ENCODE measurements around the gene SBF2. TPM values are rescaled to one million over a fixed set of nuclear protein-coding genes. Genes with fewer than 3 reads are reported as not detected.

Gene SBF2
- polyA plus RNA-seq, 1 experiment, result 44.4 TPM

DNA sequence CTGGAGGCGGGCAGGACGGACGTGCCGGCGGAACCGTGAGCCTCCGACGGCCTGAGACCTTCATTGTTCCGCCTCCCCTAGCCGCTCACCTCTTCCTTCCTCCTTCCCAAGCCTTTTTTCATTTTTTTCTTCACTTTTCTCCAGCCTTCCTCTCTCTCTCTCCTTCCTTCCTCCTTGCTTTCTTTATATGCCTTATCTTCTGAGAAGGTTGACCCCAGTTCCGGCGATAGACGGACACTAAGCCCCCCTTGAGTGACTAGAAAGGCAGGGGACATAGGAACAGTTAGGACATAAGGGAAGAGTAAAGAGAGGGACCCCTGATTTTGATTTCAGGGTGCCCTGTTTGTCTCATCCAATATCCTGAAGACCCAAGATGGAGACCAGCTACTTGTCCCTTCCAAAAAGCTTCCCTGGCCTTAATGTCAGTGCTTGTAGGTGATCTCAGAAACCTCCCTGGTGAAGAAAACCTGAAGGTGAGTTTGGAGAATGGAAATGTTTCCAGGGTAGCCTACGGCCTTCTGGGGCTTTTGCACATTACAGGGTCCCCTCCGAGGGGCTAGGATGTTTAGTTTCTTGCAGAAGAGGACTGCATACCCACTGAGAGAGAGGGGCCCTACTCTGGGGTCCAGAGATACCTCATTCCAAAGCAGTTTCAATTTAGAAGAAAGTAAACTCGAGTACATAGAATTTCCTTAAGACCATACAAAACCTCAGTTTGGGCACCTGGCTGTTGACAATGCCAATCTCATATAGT is 14.4 kb upstream of the SBF2 start:
- Histone ChIP-seq H3K9me3 (ENCODE audit: control insufficient read depth, insufficient read depth, low read length) (peaks cover 11% of the 10 kb centered on the region; the same call in 1 of the 2 replicates), H3K4me3 (ENCODE audit: low read depth, low read length) (peak overlapping the region; percentile 77), H3K27ac (ENCODE audit: low read depth, low read length) (peak overlapping the region; percentile 89), H3K27me3 (ENCODE audit: control insufficient read depth, insufficient read depth, low read length) (no peaks in the 10 kb centered on the region)
- CTCF ChIA-PET, result interaction anchor here (1.0 to 4.8 kb wide), 3 partner anchors 58 to 101 kb away, joined by 3 to 26 read pairs (median 10); no protein-coding TSS in a partner anchor
- POLR2A ChIA-PET, result interaction anchor here (0.5 to 4.3 kb wide), 14 partner anchors 10 to 718 kb away, joined by 3 to 38 read pairs (median 6); partner anchors contain the start of gene IRAG1
- DNase-seq (ENCODE audit: low read depth, low spot score), result no peak
- no peak for TF ChIP-seq CTCF (IDR thresholded peaks at IDR 0.05; ENCODE audit: low read depth, low read length)

GRCh38 chr11:10307400-10308200 is 13.6 kb upstream of the SBF2 start:
- H3K27me3 ChIP-seq (ENCODE audit: control insufficient read depth, insufficient read depth, low read length), result no peaks in the 10 kb centered on the region
- peak; percentile 94 for TF ChIP-seq CTCF (IDR thresholded peaks at IDR 0.05; ENCODE audit: low read depth, low read length)
- H3K9me3 ChIP-seq (ENCODE audit: control insufficient read depth, insufficient read depth, low read length), result peaks cover 11% of the 10 kb centered on the region; the same call in 1 of the 2 replicates
- ChIA-PET POLR2A (interaction anchor here (0.6 to 4.3 kb wide), 11 partner anchors 9 to 694 kb away, joined by 3 to 38 read pairs (median 7); partner anchors contain the start of genes AMPD3 and IRAG1), CTCF (interaction anchor here (0.7 to 4.8 kb wide), 5 partner anchors 44 to 498 kb away, joined by 3 to 26 read pairs (median 4); no protein-coding TSS in a partner anchor)
- peak overlapping the region; percentile 77 for H3K4me3 ChIP-seq (ENCODE audit: low read depth, low read length)
- peak overlapping the region; percentile 89 for H3K27ac ChIP-seq (ENCODE audit: low read depth, low read length)
- peak; percentile 76 for DNase-seq (ENCODE audit: low read depth, low spot score)

DNA sequence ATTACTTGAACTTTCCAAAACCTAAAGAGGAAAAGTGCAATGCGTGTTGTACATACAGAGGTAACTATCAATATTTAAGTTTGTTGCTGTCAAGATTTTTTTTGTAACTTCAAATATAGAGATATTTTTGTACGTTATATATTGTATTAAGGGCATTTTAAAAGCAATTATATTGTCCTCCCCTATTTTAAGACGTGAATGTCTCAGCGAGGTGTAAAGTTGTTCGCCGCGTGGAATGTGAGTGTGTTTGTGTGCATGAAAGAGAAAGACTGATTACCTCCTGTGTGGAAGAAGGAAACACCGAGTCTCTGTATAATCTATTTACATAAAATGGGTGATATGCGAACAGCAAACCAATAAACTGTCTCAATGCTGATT is 13.0 kb upstream of the SBF2 start:
- POLR2A ChIA-PET, result interaction anchor here (1.1 to 4.3 kb wide), 5 partner anchors 19 to 693 kb away, joined by 4 to 38 read pairs (median 7); partner anchors contain the start of gene AMPD3
- Histone ChIP-seq H3K27me3 (ENCODE audit: control insufficient read depth, insufficient read depth, low read length) (no peaks in the 10 kb centered on the region), H3K4me3 (ENCODE audit: low read depth, low read length) (peak overlapping the region; percentile 77), H3K9me3 (ENCODE audit: control insufficient read depth, insufficient read depth, low read length) (peaks cover 11% of the 10 kb centered on the region; the same call in 1 of the 2 replicates), H3K27ac (ENCODE audit: low read depth, low read length) (peak overlapping the region; percentile 89)
- no peak for DNase-seq (ENCODE audit: low read depth, low spot score)
- no peak for TF ChIP-seq CTCF (IDR thresholded peaks at IDR 0.05; ENCODE audit: low read depth, low read length)
- CTCF ChIA-PET, result interaction anchor here (0.7 to 4.8 kb wide), 5 partner anchors 45 to 498 kb away, joined by 3 to 26 read pairs (median 4); no protein-coding TSS in a partner anchor

DNA sequence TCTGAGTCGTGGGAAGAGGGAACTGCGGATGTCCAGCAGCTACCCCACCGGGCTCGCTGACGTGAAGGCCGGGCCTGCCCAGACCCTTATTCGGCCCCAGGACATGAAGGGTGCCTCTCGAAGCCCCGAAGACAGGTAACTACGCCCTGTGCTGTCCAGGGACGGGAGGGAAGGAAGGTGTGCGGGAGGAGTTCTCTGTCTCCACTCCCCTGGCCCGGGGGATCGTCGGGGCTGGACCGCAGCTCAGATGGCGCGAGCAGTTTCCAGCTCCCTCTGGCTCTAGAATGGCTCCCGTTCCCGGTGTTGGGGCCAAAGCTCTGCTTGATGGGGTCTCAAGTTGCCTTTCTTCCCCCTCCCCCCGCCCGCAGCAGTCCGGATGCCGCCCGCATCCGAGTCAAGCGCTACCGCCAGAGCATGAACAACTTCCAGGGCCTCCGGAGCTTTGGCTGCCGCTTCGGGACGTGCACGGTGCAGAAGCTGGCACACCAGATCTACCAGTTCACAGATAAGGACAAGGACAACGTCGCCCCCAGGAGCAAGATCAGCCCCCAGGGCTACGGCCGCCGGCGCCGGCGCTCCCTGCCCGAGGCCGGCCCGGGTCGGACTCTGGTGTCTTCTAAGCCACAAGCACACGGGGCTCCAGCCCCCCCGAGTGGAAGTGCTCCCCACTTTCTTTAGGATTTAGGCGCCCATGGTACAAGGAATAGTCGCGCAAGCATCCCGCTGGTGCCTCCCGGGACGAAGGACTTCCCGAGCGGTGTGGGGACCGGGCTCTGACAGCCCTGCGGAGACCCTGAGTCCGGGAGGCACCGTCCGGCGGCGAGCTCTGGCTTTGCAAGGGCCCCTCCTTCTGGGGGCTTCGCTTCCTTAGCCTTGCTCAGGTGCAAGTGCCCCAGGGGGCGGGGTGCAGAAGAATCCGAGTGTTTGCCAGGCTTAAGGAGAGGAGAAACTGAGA is 12.2 kb upstream of the SBF2 start:
- no peaks in the 10 kb centered on the region for H3K27me3 ChIP-seq (ENCODE audit: control insufficient read depth, insufficient read depth, low read length)
- ChIA-PET CTCF (interaction anchor here (0.7 to 1.7 kb wide), 2 partner anchors 60 to 641 kb away, joined by 4 to 5 read pairs; no protein-coding TSS in a partner anchor), POLR2A (interaction anchor here (0.6 to 5.8 kb wide), 17 partner anchors 14 to 733 kb away, joined by 3 to 65 read pairs (median 6); partner anchors contain the start of genes AMPD3 and WEE1)
- TF ChIP-seq CTCF (IDR thresholded peaks at IDR 0.05; ENCODE audit: low read depth, low read length), result no peak
- DNase-seq (ENCODE audit: low read depth, low spot score), result no peak
- H3K4me3 ChIP-seq (ENCODE audit: low read depth, low read length), result peak overlapping the region; percentile 77
- peak overlapping the region; percentile 75 for H3K27ac ChIP-seq (ENCODE audit: low read depth, low read length)
- H3K9me3 ChIP-seq (ENCODE audit: control insufficient read depth, insufficient read depth, low read length), result peaks cover 11% of the 10 kb centered on the region; the same call in 1 of the 2 replicates

All from AG04450 (cell line).